Measurements from ENCODE around the gene CFAP74.

The CFAP74 gene

DNA sequence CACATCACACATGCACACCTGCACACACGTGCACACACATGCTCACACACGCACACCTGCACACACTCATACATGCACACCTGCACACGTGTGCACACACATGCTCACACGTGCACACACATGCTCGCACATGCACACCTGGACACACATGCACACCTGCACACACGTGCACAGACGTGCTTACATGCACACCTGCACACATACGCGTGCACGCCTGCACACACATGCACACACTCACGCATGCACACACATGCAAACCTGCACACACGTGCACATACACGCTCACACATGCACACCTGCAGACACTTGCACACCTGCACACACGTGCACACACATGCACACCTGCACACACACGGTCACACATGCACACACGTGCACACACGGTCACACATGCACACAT, 32.6 kb downstream of the CFAP74 start:
- in situ Hi-C loops (cut with HindIII; ENCODE audit: low sequenced_read_pairs) = no loop called here
- H3K4me3 ChIP-seq (ENCODE audit: low read depth, low read length) = no peak overlapping the region
- DNase-seq (ENCODE audit: low read depth, low spot score) = no peak
- TF ChIP-seq CTCF (IDR thresholded peaks at IDR 0.05; ENCODE audit: low read depth, low read length) = no peak

- in situ Hi-C loops (cut with HindIII; ENCODE audit: low sequenced_read_pairs) = no loop called here
- TF ChIP-seq CTCF (IDR thresholded peaks at IDR 0.05; ENCODE audit: low read depth, low read length) = no peak
Measured at GRCh38 chr1:1969953-1970716, 33.5 kb downstream of the CFAP74 start.

DNA sequence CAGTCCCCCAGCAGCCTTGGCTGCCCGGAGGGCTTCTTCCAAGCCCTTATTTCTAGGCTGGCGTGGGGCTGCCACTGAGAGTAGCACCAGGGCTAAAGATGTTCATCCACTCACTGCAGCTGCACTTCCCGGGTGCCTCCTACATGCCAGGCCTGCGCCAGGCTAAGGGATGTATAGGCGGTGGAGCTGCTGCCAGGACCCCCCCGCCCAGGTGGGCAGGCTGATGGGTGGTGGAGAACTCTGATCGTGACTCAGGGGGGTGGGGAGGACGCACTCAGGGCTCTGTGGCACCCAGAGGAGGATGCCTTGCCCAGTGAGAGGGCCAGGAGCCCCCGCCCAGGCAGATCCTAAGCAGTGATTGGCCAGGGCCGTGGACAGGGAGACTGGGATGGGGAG, 34.1 kb downstream of the CFAP74 start:
- no peak for DNase-seq (ENCODE audit: low read depth, low spot score)
- in situ Hi-C loops (cut with HindIII; ENCODE audit: low sequenced_read_pairs) = no loop called here
- H3K4me3 ChIP-seq (ENCODE audit: low read depth, low read length) = no peak overlapping the region
- no peak for TF ChIP-seq CTCF (IDR thresholded peaks at IDR 0.05; ENCODE audit: low read depth, low read length)

More at GRCh38 chr1:1969953-1970716, 33.5 kb downstream of the CFAP74 start:
- no peak for DNase-seq (ENCODE audit: low read depth, low spot score)
- no peak overlapping the region for H3K4me3 ChIP-seq (ENCODE audit: low read depth, low read length)

DNA sequence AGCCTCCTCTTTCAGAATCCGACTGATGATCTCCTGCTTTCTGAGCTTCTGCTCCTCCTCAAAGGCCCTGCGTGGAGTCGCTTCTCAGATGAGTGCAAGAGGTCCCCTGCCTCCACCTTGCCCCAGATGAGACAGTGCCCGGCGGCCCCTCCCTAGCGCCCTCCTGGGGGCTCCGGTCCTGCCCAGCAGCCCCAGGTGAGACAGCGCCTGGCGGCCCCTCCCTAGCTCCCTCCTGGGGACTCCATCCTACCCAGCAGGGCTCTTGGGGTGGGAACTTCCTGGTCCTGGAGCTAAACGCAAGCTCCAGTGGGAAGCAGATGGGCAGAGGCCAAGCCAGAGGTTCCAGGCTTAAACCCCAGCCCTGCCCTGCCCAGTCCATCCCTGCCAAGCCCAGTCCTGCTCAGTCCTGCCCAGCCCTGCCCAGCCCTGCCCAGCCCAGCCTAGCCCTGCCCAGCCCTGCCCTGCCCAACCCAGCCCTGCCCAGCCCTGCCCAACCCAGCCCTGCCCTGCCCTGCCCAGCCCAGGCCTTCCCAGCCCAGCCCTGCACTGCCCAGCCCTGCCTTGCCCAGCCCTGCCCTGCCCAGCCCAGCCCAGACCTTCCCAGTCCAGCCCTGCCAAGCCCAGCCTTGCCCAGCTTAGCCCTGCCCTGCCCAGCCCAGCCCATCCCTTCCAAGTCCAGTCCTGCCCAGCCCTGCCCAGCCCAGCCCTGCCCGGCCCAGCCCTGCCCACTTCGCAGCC, 34.6 kb downstream of the CFAP74 start:
- TF ChIP-seq CTCF (IDR thresholded peaks at IDR 0.05; ENCODE audit: low read depth, low read length) = no peak
- no peak for DNase-seq (ENCODE audit: low read depth, low spot score)
- in situ Hi-C loops (cut with HindIII; ENCODE audit: low sequenced_read_pairs) = no loop called here
- no peak overlapping the region for H3K4me3 ChIP-seq (ENCODE audit: low read depth, low read length)

GRCh38 chr1:1967879-1968278, 35.7 kb downstream of the CFAP74 start:
- H3K4me3 ChIP-seq (ENCODE audit: low read depth, low read length) = no peak overlapping the region
- in situ Hi-C loops (cut with HindIII; ENCODE audit: low sequenced_read_pairs) = no loop called here
- no peak for DNase-seq (ENCODE audit: low read depth, low spot score)
- no peak for TF ChIP-seq CTCF (IDR thresholded peaks at IDR 0.05; ENCODE audit: low read depth, low read length)

GRCh38 chr1:1967151-1967550, 36.4 kb downstream of the CFAP74 start:
- no peak for DNase-seq (ENCODE audit: low read depth, low spot score)
- TF ChIP-seq CTCF (IDR thresholded peaks at IDR 0.05; ENCODE audit: low read depth, low read length) = no peak
- H3K4me3 ChIP-seq (ENCODE audit: low read depth, low read length) = no peak overlapping the region
- in situ Hi-C loops (cut with HindIII; ENCODE audit: low sequenced_read_pairs) = no loop called here

Measured in astrocyte of the spinal cord (primary cell).